SJCRH30 (cell line): ENCODE data around the gene RABL3. TPM values are rescaled to one million over a fixed set of nuclear protein-coding genes. Genes with fewer than 3 reads are reported as not detected.

Experiments used
- DNase-seq, 2 experiments: peaks; one replicate each; pipeline ENCODE4 v3.0.0-alpha.2; 2015 to 2020
- H3K27ac ChIP-seq: fragments of 250-450 bp; sonication (Bioruptor Pico); 2 replicates; pipeline ENCODE4 v1.5.1; 2020; ENCODE audit warnings: mild to moderate bottlenecking, moderate library complexity
- H3K27me3 ChIP-seq: fragments of 250-450 bp; sonication (Bioruptor Pico); 2 replicates; pipeline ENCODE4 v1.5.1; 2020; ENCODE audit warnings: mild to moderate bottlenecking, moderate library complexity
- H3K36me3 ChIP-seq: fragments of 250-450 bp; sonication (Bioruptor Pico); 2 replicates; pipeline ENCODE4 v1.5.1; 2020; ENCODE audit warnings: mild to moderate bottlenecking, moderate library complexity
- H3K4me1 ChIP-seq: fragments of 250-450 bp; sonication (Bioruptor Pico); 2 replicates; pipeline ENCODE4 v1.5.1; 2020; ENCODE audit warnings: mild to moderate bottlenecking, moderate library complexity
- H3K4me3 ChIP-seq: fragments of 250-450 bp; sonication (Bioruptor Pico); 2 replicates; pipeline ENCODE4 v1.5.1; 2020; ENCODE audit warnings: mild to moderate bottlenecking, moderate library complexity
- H3K9me3 ChIP-seq: fragments of 250-450 bp; sonication (Bioruptor Pico); replicated peaks from 2 replicates; pipeline ENCODE4 v1.5.1; 2020; ENCODE audit warnings: mild to moderate bottlenecking, moderate library complexity
- total RNA-seq: library from RNA; depleted of rRNA; stranded (reverse); fragments of >200 nt; shearing (Covaris generic); gene quantifications from 2 replicates; pipeline ENCODE4 v1.2.3, GENCODE V29; 2014; rRNA removed

Gene RABL3
- total RNA-seq, 1 experiment from 2014 or later, result 19.7 TPM

GRCh38 chr3:120636795-120637401, 105.4 kb downstream of the RABL3 start:
- Histone ChIP-seq H3K36me3 (no peaks in the 10 kb centered on the region), H3K27ac (no peak overlapping the region), H3K4me1 (no peaks in the 10 kb centered on the region), H3K4me3 (no peak overlapping the region), H3K27me3 (no peaks in the 10 kb centered on the region), H3K9me3 (no peaks in the 10 kb centered on the region)
- no peak for DNase-seq

Other genes starting within 250 kb of the RABL3 start
- gene NDUFB4, start 146.2 kb downstream of the RABL3 start, total RNA-seq, result 146 and 160 TPM in 2 replicates
- gene HGD, start 60.3 kb downstream of the RABL3 start, total RNA-seq, result 0.18 TPM in 1 of 2 replicates, not detected in the other
- gene GTF2E1, start 228 bp upstream of the RABL3 start, total RNA-seq, result 31.6 and 32.3 TPM in 2 replicates
- gene STXBP5L, start 165.7 kb upstream of the RABL3 start, total RNA-seq, result 0.89 and 1.3 TPM in 2 replicates